C4-2B (cell line): ENCODE data around the gene RASL11B.

ENCODE experiments used
- H3K27ac ChIP-seq: fragments of 450-650 bp; 2 replicates; pipeline ENCODE4 v1.5.1; 2017
- CTCF ChIP-seq: fragments of 450-650 bp; conservative IDR thresholded peaks from 2 replicates; pipeline ENCODE4 v1.5.1; 2017; ENCODE audit warnings: mild to moderate bottlenecking
- ZFX ChIP-seq: fragments of 450-650 bp; IDR thresholded peaks from 2 replicates; pipeline ENCODE4 v1.6.1; 2017

Gene RASL11B

GRCh38 chr4:52861879-52862616 lies at the start of gene RASL11B:
Gene RASL11B (plus strand): TSS chr4:52862317. CDS start chr4:52862508, 191 bp downstream.
- TF ChIP-seq CTCF (peak; percentile 26), ZFX (no peak)
- H3K27ac ChIP-seq: peak within 1 kb of the TSS; percentile 65

GRCh38 chr4:52813546-52813945 lies 48.6 kb upstream of the RASL11B start:
- TF ChIP-seq ZFX (no peak), CTCF (no peak)
- no peak overlapping the region for H3K27ac ChIP-seq

- no peak overlapping the region for H3K27ac ChIP-seq
- TF ChIP-seq ZFX: no peak
- TF ChIP-seq CTCF: no peak
Measured at GRCh38 chr4:52822583-52822971, 39.5 kb upstream of the RASL11B start.

GRCh38 chr4:52822972-52823701 lies 39.0 kb upstream of the RASL11B start:
- TF ChIP-seq ZFX (no peak), CTCF (no peak)
- H3K27ac ChIP-seq: no peak overlapping the region

- no peak for TF ChIP-seq ZFX
- no peak for TF ChIP-seq CTCF
- H3K27ac ChIP-seq: no peak overlapping the region
Measured at GRCh38 chr4:52823702-52824092, 38.4 kb upstream of the RASL11B start.

GRCh38 chr4:52824270-52824602 lies 37.9 kb upstream of the RASL11B start:
- no peak overlapping the region for H3K27ac ChIP-seq
- TF ChIP-seq CTCF (no peak), ZFX (no peak)
